ENCODE results near the gene CHRND.

The CHRND gene

DNA sequence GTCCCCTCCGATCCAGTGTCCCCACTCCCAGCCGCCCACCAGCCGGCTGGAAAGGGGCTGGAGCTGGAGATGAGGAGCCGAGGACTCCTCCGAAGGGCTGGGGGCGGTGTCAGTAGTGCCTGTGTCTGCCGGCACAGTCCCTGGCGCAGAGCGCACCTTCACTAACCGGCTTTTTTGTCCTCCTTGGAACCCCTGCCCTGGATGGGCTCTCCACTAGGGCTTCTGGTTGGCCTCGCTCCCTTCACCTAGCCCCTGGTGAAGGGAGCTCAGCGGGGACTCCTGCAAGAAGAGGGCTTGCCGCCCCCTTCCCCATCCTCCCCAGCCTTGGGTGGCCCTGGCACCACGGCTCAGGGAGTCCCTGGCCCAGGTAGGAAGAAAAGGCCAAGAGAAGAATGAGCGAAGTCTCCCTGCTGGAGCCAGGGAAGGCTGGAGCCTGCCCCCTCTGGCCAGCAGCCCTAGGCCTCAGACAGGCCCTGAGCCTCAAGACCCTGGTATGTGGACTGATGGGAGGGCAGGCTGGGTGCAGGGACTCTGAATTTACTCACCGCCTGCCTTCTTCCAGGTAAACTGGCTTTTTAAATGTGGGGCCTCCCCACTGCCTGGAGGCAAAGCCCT lies 37.8 kb upstream of the CHRND start:
- no peak for DNase-seq

DNA sequence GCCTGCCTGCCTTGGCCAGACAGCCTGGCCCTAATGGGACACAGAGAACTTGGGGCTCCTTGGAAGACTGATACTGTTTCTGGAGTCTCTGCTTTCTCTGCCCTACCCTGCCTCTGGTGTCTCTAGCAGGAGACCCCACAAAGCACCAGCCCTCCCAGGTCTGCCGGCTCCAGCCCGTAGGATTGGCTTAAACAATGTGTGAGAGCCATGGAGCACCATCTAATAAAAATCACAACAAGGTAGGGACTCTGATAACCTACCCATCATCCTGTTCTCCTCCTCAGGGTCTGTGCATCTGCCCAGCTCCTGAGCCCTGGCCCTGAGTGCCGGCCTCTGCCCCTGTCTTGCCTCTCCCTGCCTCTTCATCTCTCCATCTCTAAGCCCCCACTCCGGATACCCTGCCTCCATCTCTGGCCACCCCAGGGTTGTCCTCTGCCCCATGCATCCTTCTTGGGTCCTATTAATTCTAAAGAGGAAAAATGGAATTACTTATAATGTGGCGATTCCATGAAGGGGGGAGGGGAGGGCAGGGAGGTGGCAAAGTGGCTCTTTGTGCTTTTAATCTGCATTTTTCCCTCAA lies 37.1 kb upstream of the CHRND start:
- DNase-seq = no peak

DNA sequence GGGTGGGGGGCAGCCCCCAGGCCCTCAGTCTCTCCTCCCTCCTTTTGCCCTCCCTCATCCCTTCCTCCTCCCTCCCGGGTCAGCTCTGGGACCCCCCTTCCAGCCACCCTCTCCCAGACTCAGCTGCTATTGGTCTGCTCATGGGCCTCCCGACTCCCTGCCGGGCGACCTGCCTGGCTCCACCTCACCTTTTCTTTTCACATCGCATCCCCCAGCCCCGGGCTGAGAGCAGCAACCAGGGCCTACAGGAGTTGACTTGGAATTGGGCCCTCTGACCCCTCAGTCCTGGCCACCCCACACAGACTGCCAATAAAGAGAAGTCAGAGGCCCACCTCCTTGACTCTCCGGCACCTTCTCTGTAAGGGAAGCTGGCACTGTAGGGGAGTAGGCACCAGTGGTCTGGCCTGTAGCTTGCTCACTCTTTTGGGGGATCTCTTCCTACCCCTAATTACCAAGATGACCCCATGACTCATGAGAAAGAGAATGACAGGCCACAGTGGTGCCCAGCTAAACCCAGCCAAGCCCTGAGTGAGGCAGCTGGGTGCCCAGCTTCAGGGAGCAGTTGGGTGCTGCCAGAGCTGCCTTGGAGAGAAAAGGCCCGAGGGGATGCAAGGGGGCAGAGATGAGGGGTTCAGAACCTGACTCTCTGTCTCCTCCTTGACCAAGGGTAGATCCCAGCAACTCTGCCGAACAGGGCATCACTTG lies 36.3 kb upstream of the CHRND start:
- DNase-seq = no peak

DNA sequence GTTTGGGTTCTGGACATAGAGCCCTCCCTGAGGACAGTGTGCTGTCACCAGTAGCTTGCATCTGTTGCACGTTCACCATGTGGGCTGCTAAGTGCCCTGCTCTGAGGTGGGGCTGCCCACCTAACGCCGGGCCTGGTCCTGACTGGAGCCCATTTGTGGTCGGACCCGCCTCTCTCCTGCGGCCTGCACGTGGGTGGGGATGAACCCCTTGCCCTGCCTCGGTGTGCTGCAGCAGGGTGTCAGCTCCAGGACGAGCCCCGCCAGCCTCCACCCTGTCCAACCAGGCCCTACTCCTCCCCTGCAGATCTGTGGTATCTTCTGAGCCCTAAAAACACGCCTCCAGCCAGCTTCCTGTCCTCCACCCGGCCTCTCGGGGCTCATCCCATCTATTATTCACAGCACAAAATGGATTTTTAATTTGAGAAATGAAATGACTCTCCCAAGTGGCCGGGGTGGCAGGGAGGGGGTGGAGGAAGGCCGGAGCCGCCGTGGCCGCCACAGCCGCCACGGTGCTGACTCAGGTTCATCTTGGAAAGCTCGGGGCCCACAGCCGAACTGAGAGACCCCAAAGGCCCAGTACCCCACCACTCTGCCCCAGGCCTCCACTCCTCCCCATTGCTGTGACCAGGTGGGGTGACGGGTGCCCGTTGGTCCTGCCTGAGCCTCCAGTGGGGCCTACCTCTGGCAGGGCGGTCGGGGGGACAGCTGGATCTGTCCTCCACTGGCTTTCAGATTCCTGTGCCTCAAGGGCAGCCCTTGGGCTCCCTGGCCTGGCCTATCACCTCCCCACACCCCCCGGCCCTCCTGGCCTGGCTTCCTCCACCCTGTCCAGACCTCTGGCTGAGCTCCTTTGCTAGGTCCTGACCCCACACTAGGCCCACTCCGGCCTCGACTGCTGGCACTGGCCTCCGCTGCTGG lies 35.5 kb upstream of the CHRND start:
- DNase-seq = no peak

DNA sequence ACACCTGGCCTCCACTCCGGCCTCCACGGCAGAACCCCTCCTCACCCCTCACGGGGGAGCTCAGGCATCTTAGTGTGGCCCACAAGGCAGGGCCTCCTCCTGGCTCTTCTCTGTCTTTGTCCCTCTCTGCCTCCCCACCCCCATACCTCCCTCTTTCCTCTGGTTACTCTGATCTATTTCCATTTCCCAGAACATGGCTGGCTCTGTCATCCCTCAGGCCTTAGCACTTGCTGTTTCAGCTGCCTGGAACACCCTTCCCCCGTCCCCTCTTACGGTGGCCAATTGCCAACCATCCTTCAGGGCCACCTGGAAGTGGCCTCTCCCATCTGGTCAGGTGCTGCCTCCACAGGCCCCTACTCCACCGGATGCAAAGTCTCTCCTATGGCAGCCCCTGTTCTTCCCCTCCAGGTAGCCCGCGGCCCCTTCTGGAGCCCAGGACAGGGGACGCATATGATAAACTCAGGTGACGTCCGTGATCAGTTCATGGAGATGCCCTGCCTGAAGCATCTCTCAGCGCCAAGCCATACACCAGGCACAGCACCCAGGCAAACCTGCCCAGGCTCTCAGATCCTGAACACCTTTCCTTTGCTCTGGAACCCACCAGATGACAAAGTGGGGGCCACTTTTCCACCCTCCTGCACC lies 34.7 kb upstream of the CHRND start:
- DNase-seq = no peak

DNA sequence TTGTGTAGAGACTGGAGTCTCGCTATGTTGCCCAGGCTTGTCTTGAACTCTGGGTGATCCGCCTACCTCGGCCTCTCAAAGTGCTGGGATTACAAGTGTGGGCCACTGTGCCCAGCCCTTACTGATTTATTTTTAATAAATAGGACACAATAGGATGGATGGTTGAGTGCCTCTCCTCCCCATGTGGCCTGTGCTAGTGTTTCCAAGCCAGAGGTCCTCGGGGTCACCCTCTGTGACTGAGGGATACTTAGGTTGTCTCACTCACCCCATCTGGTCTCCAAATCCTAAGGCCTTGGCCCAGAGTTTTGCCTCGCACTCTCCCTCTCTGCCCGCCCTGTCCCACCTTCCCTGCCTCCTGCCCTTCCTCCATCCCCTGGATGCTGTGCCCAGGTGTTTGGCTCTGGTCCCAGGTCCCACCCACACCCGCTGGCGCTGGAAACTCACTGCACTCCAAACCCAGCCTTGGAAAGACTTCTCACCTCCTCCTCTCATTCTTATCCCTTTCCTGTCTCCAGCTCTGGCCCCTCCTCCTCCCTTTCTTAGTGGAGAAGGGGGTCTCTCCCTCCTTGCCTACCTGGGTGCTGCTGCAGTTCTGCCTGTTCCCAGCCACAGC lies 33.6 kb upstream of the CHRND start:
- no peak for DNase-seq

DNA sequence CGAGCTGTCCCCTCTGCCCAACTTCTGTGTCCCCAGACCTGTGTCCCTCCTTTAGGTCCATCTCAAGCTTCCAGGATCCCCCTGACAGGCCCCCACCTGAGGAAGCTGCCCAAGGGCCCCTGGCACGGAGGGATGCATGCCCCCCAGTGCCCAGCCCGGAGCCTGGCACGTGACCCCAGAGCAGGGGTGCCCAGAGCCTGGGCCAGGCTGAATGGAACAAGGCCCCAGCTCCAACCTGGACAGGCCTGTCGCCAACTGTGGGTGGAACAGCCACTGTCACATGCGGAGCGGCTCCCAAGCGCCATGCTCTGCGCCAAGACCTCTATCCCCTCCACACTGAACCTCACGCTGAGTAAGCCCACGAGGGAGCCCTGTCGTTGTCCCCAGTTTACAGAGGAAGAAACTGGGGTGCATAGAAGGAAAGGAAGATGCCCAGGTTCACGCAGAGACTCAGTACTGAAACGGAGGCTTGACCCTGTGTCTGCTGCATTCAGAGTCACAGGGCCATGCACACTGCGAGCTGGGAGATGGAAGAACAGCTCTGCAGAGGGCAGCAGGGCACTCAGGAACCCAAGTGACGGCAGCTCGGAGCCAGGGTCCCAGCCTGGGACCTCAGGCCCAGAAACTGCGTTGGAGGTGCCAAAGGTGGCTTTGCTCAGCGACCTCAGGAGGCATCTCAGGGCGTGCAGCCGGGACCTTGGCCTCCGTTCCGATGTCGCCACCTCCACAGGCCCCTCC lies 32.8 kb upstream of the CHRND start:
- no peak for DNase-seq

DNA sequence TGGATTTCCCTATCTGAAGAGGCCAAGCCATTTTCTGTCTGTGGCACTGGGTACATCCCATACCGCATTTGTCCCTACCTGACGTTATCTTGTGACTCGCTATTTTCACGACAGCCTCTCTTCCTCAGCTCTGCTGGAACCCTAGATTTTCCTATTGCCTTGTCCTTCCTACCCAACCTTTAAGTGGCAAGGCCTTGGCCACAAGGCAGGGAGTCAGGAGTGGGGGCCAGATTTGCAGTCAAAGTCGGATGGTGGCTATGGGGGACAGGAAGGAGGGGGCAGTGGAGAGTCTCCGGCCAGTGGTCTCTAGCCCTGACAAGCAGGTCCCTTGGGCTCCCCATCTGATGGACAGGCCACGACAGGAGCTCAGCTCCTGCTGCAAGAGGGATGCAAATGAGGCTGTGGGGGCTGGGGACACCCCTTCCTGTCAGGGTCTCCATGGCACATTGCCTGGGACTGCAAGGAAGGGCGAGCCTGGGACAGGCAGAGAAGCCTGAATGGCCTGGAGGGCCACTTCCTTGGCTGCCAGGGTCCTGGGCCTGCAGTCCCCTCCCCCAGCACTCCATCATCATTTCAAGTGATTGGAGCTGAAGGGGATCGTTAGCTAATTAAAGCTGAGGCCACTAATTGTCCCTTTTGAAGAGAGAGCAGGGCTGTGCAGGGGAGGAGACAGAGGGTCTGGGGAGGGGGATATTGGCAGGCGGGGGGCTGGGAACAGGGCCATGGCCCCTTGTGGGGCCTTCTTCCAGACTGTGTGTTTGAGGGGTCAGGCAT lies 32.1 kb upstream of the CHRND start:
- no peak for DNase-seq

DNA sequence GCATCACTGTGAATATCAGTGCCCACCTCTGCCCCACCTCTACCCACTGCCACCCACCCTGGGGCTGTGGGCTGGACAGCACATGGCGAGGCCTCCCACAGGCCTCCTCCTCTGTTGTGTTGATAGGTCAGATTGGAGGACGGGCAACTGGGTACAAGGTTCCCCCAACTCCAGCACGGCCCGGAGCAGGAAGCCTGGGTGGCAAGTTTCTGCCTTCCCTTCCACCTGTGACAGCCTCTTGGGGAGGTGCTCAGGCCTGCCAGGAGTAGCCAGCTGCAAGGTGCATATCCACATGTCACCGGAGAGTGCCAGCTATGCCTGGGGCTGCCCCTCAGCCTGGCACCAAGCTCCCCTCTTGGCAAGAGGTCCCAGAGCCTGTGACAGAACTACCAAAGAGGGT lies 31.4 kb upstream of the CHRND start:
- DNase-seq = no peak

DNA sequence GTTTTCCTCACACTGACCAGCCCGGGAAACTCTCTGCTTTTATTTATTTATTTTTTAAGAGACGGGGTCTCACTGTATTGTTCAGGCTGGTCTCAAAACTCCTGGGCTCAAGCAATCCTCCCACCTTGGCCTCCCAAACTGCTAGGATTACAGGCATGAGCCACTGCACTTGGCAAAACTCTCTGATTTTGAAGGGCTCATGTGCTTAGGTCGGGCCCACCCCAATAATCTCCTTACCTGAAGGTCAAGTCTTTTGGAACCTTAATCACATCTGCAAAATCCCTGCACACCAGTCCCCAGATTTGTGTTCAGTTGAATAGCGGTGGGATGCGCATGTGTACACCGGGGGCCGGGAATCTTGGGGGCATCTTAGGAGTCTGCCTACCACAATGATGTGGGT lies 30.7 kb upstream of the CHRND start:
- DNase-seq = no peak

DNA sequence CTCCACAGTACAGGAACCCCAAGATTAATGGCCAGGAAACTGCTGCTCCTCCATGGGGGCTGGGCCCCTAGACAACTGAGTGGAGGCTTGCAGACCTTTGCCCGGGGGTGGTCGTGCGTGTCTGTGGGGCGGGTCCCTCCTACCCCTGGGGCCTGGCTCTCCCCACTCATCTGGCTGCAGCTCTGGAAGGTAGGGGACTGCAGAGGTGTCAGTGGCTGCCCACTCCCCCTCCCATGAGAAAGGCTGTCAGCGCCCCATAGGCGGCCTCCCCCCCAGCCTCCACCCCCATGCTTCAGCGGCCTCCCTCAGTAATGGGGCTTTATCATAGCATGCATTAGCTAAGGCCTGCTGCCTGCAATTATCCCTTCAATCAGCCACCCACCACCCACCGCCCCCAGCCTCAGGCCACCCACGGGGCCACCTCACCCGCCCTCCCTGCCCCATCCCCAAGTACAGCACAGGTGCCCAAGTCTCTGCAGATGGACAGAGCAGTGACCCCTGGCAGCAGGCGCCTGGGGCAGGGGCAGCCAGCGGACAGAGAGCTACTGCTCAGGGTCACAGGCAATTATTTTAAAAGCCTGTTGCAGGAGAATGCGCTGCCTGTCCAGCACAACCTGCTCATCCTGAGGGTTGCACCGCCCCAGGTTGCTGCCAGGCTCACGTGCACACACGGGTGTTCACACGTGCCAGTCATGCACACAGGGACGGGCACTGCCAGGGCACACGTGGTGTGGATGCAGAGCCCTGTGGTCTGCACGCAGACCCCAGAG lies 29.3 kb upstream of the CHRND start:
- DNase-seq = no peak

DNA sequence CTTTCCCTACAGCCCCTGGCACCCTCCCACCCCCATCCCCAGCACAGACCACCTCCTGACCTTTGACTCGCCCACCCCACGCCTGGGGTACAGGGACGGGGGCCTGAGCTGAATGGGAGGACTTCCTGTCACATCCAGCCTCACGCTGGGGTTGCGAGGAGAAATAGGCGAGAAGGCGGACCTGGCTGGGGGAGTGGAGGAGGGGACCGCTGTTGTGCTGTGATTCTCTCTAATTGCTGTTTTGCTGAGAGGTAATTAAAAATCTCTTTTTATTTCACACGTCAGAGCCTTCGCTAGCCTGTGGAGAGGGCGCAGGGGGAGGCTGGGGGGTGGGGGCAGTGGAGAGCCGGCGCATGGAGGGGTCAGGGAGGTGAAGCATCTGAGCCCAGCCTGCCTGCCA lies 28.6 kb upstream of the CHRND start:
- DNase-seq = no peak

DNA sequence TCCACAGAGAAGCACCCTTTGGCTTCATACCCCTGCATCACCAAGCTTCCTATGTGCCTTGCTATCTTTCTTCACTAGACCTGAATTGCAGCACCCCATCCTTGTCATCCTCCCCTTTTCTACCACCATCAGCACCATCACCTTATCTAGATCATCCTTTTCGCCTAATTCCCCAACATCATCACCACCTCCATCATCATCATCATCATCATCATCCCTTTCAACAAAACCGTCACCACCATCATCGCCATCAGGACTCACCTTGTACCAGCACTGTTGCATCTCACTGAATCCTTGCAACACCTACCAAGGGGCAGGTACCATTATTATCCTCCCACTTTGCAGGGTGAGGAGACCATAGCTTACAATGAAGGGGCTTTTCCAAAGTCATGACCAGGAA lies 27.5 kb upstream of the CHRND start:
- no peak for DNase-seq

DNA sequence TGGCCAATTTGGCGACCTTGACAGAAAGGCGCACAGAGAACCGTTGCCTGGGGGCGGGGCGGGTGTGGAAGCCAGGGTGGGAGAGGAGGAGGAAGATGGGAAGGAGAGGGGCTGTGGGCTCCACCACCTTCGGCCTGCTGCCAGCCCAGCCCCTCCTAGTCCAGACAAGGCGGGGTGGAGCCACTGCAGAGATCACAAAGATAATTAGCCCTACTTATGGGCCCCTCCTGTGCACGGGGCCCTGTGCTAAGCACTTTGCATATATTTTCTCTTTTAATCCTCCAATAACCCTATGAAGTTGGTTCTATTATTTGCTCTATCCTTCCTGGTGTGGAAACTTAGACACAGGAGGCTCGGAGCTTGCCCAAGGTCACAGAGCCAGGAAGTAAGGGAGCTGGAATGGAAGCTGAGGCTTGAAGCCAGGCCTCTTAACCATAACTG lies 24.6 kb upstream of the CHRND start:
- DNase-seq = no peak

DNA sequence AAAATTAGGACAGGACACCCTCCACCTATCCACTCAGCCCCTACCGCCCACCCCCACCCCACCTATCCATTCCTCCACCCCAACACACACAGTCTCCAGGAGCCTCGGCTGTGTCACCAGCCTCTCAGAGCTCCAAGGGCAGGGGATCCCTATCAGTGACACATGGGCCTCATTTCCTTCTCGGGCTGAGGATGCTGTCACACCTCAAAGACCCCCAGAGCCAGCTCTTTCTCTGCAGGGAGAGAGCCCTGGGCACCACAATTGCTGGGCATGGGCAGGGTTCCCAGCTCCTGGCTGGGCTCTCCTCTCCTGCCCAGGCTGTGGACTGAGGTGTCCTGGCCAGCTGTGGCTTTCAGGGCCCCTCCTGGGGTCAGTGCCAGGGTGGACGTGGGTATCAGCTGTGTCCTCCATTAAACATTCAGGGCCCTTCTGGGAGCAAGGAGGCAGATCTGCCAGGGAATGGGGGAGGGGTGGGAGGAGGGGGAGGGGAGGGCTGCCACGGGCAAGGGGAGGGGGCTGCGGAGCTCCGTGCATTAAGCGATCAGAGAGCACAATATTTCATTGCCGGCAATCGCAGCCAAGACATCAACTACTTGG lies 24.1 kb upstream of the CHRND start:
- no peak for DNase-seq

DNA sequence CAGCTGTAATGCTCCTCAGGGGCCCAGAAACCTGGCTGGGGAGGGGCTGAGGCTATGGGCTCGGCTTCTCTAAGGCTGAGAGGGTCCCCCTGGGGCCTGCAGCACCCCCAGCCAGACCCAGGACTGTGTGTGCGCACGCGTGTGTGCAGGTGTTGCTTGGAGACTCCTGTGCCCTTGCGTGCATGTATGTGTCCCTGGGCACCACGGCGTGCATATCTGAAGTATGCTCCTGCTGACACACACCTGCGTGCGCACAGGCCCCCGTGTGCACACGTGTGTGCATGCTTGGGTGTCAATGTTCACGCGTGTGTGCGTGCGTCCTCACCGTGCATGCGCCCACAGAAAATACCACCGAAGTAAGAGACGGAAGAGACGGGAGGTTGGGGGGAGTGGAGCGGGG lies 23.4 kb upstream of the CHRND start:
- DNase-seq = no peak

DNA sequence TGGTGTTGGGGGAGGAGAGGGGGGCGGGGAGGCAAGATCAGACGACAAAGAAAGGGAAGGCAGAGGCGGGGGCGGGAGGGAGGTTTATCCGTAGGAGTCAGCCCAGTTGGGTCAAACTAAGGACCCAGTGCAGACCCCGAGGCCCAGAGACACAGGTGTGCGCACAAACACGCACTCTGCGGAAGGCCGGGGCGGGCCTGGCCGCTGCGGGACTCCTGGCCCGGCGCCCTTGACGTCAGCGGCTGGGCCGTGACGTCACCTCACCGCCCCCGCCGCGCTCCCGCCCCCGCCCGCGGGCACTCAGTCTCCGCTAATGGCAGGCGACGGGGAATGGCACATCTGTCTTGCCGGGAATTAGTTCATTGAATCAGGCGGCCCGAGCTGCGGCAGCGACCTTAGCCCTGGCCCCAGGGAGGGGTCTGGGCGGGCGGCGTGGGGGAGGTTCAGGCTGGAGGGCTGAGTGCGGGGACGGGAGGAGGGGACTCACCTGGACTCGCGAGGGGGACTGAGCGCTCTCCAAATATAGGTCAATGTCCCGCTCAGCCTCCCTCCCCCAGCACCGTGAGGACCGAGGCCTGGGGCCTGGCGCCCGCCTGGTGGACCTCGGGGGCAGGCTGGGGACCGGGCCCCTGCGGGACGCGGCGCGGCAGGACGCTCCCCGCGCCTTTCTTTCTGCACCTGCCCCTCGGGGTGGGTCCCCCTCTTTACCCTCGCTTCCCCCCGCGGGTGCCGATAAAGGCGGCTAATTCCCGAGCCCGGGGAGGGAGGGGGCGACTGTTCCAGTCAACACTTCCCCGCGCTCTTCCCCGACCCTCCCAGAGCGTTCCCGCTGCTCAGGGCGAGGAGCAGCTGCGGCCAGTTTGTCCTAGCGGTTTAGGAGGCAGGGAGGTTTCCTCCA lies 22.8 kb upstream of the CHRND start:
- DNase-seq = no peak

DNA sequence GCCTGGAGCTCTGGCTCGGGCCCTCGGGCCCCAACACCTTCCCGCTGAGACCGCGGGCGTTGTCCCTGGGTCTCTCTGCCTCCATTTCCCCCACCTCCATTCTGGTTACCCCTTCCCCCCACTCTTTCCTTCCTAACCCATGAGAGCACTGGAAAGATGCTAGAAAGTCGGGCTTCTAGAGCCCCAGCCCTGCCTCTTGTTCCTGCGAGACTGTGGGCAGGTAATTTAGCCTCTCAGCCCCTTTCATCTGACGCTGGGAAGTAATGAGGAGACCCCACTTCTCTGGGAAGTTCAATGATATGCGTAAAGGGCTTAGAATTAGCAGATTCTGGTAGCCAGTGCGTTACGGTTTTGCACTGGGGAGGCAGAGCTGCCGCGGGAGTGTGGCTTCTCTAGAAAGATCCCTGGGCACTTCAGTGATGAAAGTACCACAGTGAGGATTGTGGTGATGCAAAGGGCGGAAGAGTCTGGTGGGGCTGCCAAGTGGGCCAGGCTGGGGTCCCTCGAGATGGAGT lies 22.1 kb upstream of the CHRND start:
- DNase-seq = no peak
